ENCODE measurements around the gene USO1.

USO1 gene

DNA sequence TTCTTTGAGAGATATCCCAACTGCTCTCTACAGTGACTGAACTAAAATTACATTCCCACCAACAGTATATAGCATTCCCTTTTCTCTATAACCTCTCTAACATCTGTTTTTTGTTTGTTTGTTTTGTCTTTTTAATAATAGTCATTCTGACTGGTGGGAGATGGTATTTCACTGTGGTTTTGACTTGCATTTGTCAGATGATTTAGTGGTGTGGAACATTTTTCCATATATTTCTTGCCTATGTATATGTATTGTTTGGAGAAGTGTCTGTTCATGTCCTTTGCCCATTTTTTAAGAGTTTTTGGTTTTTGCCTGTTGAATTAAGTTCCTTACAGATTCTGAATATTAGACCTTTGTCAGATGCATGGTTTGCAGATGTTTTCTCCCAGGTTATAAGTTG is 9.0 kb downstream of the USO1 start:
- Histone ChIP-seq H3K9me3 (ENCODE audit: insufficient read depth, low read depth, low read length) (no peaks in the 10 kb centered on the region), H3K27me3 (ENCODE audit: insufficient read depth, low read length) (no peaks in the 10 kb centered on the region), H3K36me3 (ENCODE audit: insufficient read depth, low read depth, low read length) (peaks cover 5% of the 10 kb centered on the region), H3K9ac (ENCODE audit: low read depth, low read length) (no peak overlapping the region), H3K27ac (ENCODE audit: low read length) (no peak overlapping the region), H3K4me3 (ENCODE audit: low read length) (no peak overlapping the region), H3K4me1 (ENCODE audit: insufficient read depth, low read length) (no peaks in the 10 kb centered on the region)

DNA sequence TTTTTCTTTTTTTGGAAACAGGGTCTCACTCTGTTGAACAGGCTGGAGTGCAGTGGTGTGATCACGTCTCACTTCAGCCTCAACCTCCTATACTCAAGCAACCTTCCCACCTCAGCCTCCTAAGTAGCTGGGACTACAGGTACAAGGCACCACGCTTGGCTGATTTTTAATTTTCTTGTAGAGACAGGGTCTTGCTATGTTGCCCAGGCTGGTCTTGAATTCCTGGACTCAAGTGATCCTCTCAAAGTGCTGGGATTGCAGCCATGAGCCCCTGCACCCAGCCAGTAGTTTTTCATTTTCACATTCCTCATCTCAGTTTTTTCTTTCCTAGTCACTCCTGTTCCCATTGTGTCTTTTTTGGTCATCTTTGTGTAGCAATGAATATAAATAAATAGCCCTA is 11.1 kb downstream of the USO1 start:
- Histone ChIP-seq H3K9ac (ENCODE audit: low read depth, low read length) (no peak overlapping the region), H3K27me3 (ENCODE audit: insufficient read depth, low read length) (no peaks in the 10 kb centered on the region), H3K9me3 (ENCODE audit: insufficient read depth, low read depth, low read length) (no peaks in the 10 kb centered on the region), H3K27ac (ENCODE audit: low read length) (no peak overlapping the region), H3K4me3 (ENCODE audit: low read length) (no peak overlapping the region), H3K4me1 (ENCODE audit: insufficient read depth, low read length) (no peaks in the 10 kb centered on the region), H3K36me3 (ENCODE audit: insufficient read depth, low read depth, low read length) (peaks cover 14% of the 10 kb centered on the region; the same call in 1 of the 2 replicates)

DNA sequence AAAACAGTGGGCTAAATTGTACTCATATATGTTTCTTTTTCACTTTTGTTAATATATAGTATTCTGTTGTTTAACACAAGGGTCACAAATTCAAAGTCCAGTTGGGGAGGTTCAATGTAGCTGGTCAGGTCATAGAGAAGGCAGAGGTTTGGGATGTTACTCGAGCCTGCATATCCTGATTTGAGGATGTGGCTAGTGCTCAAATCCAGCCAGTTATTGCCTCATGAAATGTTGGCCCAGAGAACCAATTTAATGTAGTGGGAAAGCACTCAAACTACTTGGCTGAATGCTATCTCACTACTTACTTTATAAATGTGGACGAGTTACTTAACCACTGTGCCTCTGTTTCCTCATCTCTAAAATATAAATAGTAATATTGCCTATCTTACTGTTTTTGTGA is 12.5 kb downstream of the USO1 start:
- Histone ChIP-seq H3K36me3 (ENCODE audit: insufficient read depth, low read depth, low read length) (peaks cover 23% of the 10 kb centered on the region), H3K9me3 (ENCODE audit: insufficient read depth, low read depth, low read length) (no peaks in the 10 kb centered on the region), H3K4me3 (ENCODE audit: low read length) (no peak overlapping the region), H3K4me1 (ENCODE audit: insufficient read depth, low read length) (no peaks in the 10 kb centered on the region), H3K27me3 (ENCODE audit: insufficient read depth, low read length) (no peaks in the 10 kb centered on the region), H3K27ac (ENCODE audit: low read length) (no peak overlapping the region), H3K9ac (ENCODE audit: low read depth, low read length) (no peak overlapping the region)

DNA sequence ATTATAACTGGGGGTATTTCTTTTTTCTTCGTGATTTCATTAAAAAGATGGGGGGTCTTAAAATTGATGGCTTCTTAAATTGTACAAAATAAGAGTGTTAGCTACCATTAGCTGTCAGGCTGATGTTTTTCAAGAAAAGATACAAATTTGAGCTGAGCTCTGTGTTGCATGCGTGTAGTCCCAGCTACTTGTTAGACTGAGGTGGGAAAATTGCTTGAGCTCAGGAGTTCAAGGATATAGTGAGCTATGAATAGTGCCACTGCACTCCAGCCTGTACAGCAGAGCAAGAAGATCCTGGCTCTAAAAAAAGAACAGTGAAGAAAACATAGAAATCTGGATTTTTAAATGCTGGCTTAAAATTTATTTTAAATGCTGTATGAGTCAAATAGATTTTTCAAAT is 13.0 kb downstream of the USO1 start:
- Histone ChIP-seq H3K9me3 (ENCODE audit: insufficient read depth, low read depth, low read length) (no peaks in the 10 kb centered on the region), H3K4me3 (ENCODE audit: low read length) (no peak overlapping the region), H3K27me3 (ENCODE audit: insufficient read depth, low read length) (no peaks in the 10 kb centered on the region), H3K36me3 (ENCODE audit: insufficient read depth, low read depth, low read length) (peaks cover 27% of the 10 kb centered on the region), H3K27ac (ENCODE audit: low read length) (no peak overlapping the region), H3K9ac (ENCODE audit: low read depth, low read length) (no peak overlapping the region), H3K4me1 (ENCODE audit: insufficient read depth, low read length) (no peaks in the 10 kb centered on the region)

DNA sequence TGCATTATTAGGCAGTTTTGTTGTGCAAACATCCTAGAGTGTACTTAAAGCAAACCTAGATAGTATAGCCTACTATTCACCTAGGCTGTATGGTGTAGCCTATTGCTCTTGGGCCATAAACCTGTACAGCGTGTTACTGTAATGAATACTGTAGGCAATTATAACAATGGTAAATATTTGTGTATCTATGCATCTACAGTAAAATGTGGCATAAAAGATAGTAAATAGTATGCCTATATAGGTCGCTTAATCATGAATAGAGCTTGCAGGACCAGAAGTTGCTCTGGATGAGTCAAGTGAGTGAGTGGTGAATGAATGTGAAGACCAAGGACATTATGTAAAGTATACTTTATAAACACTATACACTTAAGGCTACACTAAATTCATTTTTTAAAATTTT is 16.6 kb downstream of the USO1 start:
- Histone ChIP-seq H3K27me3 (ENCODE audit: insufficient read depth, low read length) (no peaks in the 10 kb centered on the region), H3K27ac (ENCODE audit: low read length) (no peak overlapping the region), H3K4me3 (ENCODE audit: low read length) (no peak overlapping the region), H3K4me1 (ENCODE audit: insufficient read depth, low read length) (no peaks in the 10 kb centered on the region), H3K9ac (ENCODE audit: low read depth, low read length) (no peak overlapping the region), H3K36me3 (ENCODE audit: insufficient read depth, low read depth, low read length) (peaks cover 27% of the 10 kb centered on the region), H3K9me3 (ENCODE audit: insufficient read depth, low read depth, low read length) (no peaks in the 10 kb centered on the region)

DNA sequence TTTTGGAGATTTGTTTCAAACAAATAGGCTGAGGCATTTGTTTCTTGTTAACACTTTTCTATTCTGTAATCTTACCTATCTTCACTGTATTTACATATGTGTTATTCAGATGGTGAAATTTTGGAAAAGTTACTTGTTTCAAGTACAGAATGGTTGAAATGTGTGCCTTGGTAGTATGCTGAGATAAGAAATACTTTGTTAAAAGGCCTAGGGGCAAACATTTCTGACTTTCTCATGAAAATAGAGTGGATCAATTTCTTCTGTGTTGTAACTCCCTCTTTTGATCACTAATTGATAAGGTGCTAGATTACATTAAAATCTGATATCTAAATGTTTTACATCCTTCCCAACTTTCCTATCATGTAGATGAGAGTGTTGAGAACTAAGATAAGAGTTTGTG is 18.1 kb downstream of the USO1 start:
- Histone ChIP-seq H3K27me3 (ENCODE audit: insufficient read depth, low read length) (no peaks in the 10 kb centered on the region), H3K9ac (ENCODE audit: low read depth, low read length) (no peak overlapping the region), H3K36me3 (ENCODE audit: insufficient read depth, low read depth, low read length) (peaks cover 27% of the 10 kb centered on the region), H3K4me1 (ENCODE audit: insufficient read depth, low read length) (no peaks in the 10 kb centered on the region), H3K27ac (ENCODE audit: low read length) (no peak overlapping the region), H3K4me3 (ENCODE audit: low read length) (no peak overlapping the region), H3K9me3 (ENCODE audit: insufficient read depth, low read depth, low read length) (no peaks in the 10 kb centered on the region)

DNA sequence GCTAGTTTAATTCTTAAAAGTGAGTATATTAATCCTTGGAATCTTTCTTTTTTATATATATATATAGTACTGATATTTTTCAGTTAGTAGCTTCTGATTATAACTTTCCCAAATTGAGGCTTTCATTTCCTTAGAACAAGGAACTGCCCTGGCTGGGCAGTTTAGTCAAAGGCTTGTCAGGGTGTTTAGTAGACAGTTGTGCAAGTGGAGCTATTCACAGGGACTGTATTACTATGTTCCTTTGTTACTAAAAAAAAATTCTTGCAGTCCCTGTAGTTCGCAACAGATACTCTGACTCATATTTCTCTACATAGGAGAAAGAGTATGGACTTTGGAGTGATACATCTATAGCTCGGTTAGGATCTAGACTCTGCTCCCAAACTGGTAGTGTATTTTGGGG is 20.8 kb downstream of the USO1 start:
- Histone ChIP-seq H3K4me1 (ENCODE audit: insufficient read depth, low read length) (no peaks in the 10 kb centered on the region), H3K36me3 (ENCODE audit: insufficient read depth, low read depth, low read length) (peaks cover 26% of the 10 kb centered on the region), H3K4me3 (ENCODE audit: low read length) (no peak overlapping the region), H3K9ac (ENCODE audit: low read depth, low read length) (no peak overlapping the region), H3K9me3 (ENCODE audit: insufficient read depth, low read depth, low read length) (no peaks in the 10 kb centered on the region), H3K27ac (ENCODE audit: low read length) (no peak overlapping the region), H3K27me3 (ENCODE audit: insufficient read depth, low read length) (no peaks in the 10 kb centered on the region)

DNA sequence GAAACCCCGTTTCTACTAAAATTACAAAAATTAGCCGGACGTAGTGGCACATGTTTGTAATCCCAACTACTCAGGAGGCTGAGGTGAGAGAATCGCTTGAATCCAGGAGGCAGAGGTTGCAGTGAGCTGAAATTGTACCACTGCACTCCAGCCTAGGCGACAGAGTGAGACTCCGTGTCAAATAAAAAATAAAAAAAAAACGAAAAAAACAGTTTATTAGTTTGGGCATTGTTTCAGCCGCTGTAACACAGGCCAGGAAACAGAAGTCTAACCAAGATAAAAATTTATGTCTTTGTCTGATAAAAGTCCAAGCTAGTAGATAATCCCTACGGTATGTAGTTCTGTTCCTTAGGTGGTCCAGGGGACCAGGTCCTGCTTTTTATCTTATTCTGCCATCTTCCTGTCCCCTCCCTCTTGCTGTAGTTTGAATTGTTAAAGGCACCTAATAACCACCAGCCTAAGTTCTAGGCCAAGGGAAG is 21.4 kb downstream of the USO1 start:
- Histone ChIP-seq H3K9me3 (ENCODE audit: insufficient read depth, low read depth, low read length) (no peaks in the 10 kb centered on the region), H3K27ac (ENCODE audit: low read length) (no peak overlapping the region), H3K9ac (ENCODE audit: low read depth, low read length) (no peak overlapping the region), H3K4me1 (ENCODE audit: insufficient read depth, low read length) (no peaks in the 10 kb centered on the region), H3K4me3 (ENCODE audit: low read length) (no peak overlapping the region), H3K36me3 (ENCODE audit: insufficient read depth, low read depth, low read length) (peaks cover 21% of the 10 kb centered on the region), H3K27me3 (ENCODE audit: insufficient read depth, low read length) (no peaks in the 10 kb centered on the region)

DNA sequence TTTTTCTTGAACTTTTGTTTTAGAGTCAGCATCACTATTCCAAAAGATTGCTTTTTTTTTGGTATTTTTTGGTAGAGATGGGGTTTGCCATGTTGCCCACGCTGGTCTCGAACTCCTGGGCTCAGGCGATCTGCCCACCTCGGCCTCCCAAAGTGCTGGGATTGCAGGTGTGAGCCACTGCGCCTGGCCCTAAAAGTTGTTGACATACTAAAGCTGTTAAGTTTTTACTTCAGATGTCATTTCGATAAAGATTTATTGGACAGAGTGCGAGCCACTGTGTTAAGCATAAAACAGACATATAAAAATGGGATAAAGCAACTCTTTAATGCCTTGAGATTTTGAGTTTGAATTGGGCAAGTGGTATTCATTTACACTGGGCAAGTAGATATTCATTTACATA is 28.3 kb downstream of the USO1 start:
- no peak overlapping the region for H3K27ac ChIP-seq (ENCODE audit: low read length)
- no peaks in the 10 kb centered on the region for H3K4me1 ChIP-seq (ENCODE audit: insufficient read depth, low read length)
- H3K27me3 ChIP-seq (ENCODE audit: insufficient read depth, low read length): no peaks in the 10 kb centered on the region
- no peak overlapping the region for H3K4me3 ChIP-seq (ENCODE audit: low read length)
- H3K36me3 ChIP-seq (ENCODE audit: insufficient read depth, low read depth, low read length): peaks cover 50% of the 10 kb centered on the region
- no peak overlapping the region for H3K9ac ChIP-seq (ENCODE audit: low read depth, low read length)
- no peaks in the 10 kb centered on the region for H3K9me3 ChIP-seq (ENCODE audit: insufficient read depth, low read depth, low read length)

DNA sequence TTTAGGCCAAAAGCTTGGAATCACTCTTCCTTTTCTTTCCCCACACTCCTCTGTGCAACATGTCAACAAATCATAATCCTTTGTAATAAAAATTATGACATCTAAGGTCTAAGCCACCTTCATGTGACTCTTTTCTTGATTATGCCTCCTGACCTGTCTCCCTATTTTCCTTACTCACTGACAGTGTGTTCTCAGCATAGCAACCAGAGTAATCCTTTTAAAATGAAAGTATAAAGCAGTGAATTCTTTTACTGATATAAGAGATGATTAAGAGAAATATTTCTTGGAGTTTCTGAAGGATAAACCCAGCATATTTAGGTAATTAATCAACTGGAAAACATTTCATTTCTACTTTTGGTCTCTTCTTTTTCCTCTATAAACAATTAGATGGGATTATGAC is 44.7 kb downstream of the USO1 start:
- Histone ChIP-seq H3K9me3 (ENCODE audit: insufficient read depth, low read depth, low read length) (no peaks in the 10 kb centered on the region), H3K4me1 (ENCODE audit: insufficient read depth, low read length) (no peaks in the 10 kb centered on the region), H3K27me3 (ENCODE audit: insufficient read depth, low read length) (no peaks in the 10 kb centered on the region), H3K36me3 (ENCODE audit: insufficient read depth, low read depth, low read length) (peaks cover 83% of the 10 kb centered on the region), H3K4me3 (ENCODE audit: low read length) (no peak overlapping the region), H3K27ac (ENCODE audit: low read length) (no peak overlapping the region), H3K9ac (ENCODE audit: low read depth, low read length) (no peak overlapping the region)

DNA sequence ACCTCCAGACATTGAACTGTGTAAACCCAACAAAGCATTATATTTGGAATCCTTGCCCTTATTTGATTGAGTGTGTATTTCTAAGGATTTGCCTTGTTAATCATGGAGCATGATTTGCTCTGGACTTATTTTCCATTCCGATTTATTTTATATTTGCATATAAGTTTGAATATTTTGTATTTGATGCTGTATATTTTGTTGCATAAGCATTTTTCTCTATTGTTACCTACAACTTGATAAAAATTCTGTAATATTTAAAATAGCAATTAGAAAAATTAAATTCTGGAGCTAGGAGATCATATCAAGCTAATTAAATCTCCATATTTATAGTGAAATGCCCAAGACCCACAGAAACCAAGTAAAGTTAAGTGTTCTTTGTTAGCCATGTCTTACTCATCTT is 47.2 kb downstream of the USO1 start:
- no peak overlapping the region for H3K9ac ChIP-seq (ENCODE audit: low read depth, low read length)
- no peaks in the 10 kb centered on the region for H3K9me3 ChIP-seq (ENCODE audit: insufficient read depth, low read depth, low read length)
- H3K27me3 ChIP-seq (ENCODE audit: insufficient read depth, low read length): no peaks in the 10 kb centered on the region
- no peaks in the 10 kb centered on the region for H3K4me1 ChIP-seq (ENCODE audit: insufficient read depth, low read length)
- H3K27ac ChIP-seq (ENCODE audit: low read length): no peak overlapping the region
- peaks cover 93% of the 10 kb centered on the region for H3K36me3 ChIP-seq (ENCODE audit: insufficient read depth, low read depth, low read length)
- no peak overlapping the region for H3K4me3 ChIP-seq (ENCODE audit: low read length)

DNA sequence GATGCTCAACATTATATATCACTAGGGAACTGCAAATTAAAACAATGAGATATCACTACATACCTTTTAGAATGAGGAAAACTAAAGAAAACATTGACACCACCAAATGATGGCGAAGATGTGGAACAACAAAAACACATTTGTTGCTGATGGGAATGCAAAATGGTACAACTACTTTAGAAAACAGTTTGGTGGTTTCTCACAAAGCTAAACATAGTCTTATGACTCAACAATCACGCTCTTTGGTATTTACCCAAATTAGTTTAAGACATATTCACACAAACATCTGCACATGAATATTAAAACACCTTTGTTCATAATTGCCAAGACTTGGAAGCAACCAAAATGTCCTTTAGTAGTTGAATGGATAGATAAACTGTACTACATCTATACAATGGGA is 53.2 kb downstream of the USO1 start:
- no peaks in the 10 kb centered on the region for H3K27me3 ChIP-seq (ENCODE audit: insufficient read depth, low read length)
- H3K4me1 ChIP-seq (ENCODE audit: insufficient read depth, low read length): no peaks in the 10 kb centered on the region
- H3K9ac ChIP-seq (ENCODE audit: low read depth, low read length): no peak overlapping the region
- H3K9me3 ChIP-seq (ENCODE audit: insufficient read depth, low read depth, low read length): no peaks in the 10 kb centered on the region
- no peak overlapping the region for H3K27ac ChIP-seq (ENCODE audit: low read length)
- H3K36me3 ChIP-seq (ENCODE audit: insufficient read depth, low read depth, low read length): peaks cover 100% of the 10 kb centered on the region
- H3K4me3 ChIP-seq (ENCODE audit: low read length): no peak overlapping the region
